IMR-90 (cell line): Measurements from ENCODE around the gene CLDN19. TPM values are rescaled to one million over a fixed set of nuclear protein-coding genes. Genes with fewer than 3 reads are reported as not detected.
A peak's percentile ranks its signal among the peaks of the same experiment; 100 is the strongest.

Experiments used
- ATAC-seq: fragments of 200-7000 bp; cut with Tn5 transposase; 2 replicates; pipeline ENCODE4 v1.9.1; 2020; ENCODE audit warnings: low read depth, mild to moderate bottlenecking, moderate library complexity
- BruUV-seq: library from RNA; stranded (reverse); fragments of 400-500 nt; replicated peaks from 2 replicates; lab custom pipeline; 2021; lab: Mats Ljungman, UMichigan
- CTCF ChIA-PET: fragments of 300-600 bp; formaldehyde crosslinking; extraction: SDS; loops from one replicate; lab custom pipeline; 2021; ENCODE audit warnings: antibody characterized with exemption; lab: Yijun Ruan, JAX
- POLR2A ChIA-PET: fragments of 300-600 bp; sonication (Branson Sonifier 250); formaldehyde crosslinking; loops from one replicate; lab custom pipeline; 2022; ENCODE audit warnings: antibody characterized with exemption; ENCODE audit not compliant: unreplicated experiment; lab: Charles Lee
- DNase-seq: peaks from one replicate; pipeline ENCODE4 v3.0.0; 2013
- H2AFZ ChIP-seq: replicated peaks from 2 replicates; pipeline ENCODE3; 2013; ENCODE audit warnings: low read length, mild to moderate bottlenecking; ENCODE audit not compliant: poor library complexity
- H2AK5ac ChIP-seq: 2 replicates; pipeline ENCODE4 v1.6.1; 2013; ENCODE audit warnings: low read depth, low read length, inconsistent platforms
- H2AK9ac ChIP-seq: replicated peaks from 2 replicates; pipeline ENCODE3; 2013; ENCODE audit warnings: mild to moderate bottlenecking, low read depth, low read length, moderate library complexity; ENCODE audit not compliant: poor library complexity
- H2BK120ac ChIP-seq: 2 replicates; pipeline ENCODE4 v1.6.1; 2013; ENCODE audit warnings: low read depth, low read length, inconsistent platforms
- H2BK15ac ChIP-seq: 3 replicates; pipeline ENCODE4 v1.6.1; 2013; ENCODE audit warnings: low read depth, low read length, inconsistent platforms
- H2BK20ac ChIP-seq: 2 replicates; pipeline ENCODE4 v1.6.1; 2013; ENCODE audit warnings: low read depth, mild to moderate bottlenecking, inconsistent platforms, low read length, moderate library complexity
- H2BK5ac ChIP-seq: 2 replicates; pipeline ENCODE4 v1.6.1; 2013; ENCODE audit warnings: mild to moderate bottlenecking, low read depth, low read length, inconsistent platforms; ENCODE audit not compliant: poor library complexity, severe bottlenecking
- H3K14ac ChIP-seq: replicated peaks from 2 replicates; pipeline ENCODE4 v1.6.1; 2013; ENCODE audit warnings: low read depth, low read length, inconsistent platforms
- H3K18ac ChIP-seq: 2 replicates; pipeline ENCODE4 v1.6.1; 2013; ENCODE audit warnings: low read depth, low read length, control low read depth
- H3K23ac ChIP-seq: 2 replicates; pipeline ENCODE4 v1.6.1; 2013; ENCODE audit warnings: low read depth, low read length, inconsistent platforms
- H3K27ac ChIP-seq: 2 replicates; pipeline ENCODE4 v1.5.1; 2013; ENCODE audit warnings: mild to moderate bottlenecking, control low read depth, low read length; ENCODE audit not compliant: insufficient read depth
- H3K27me3 ChIP-seq: 2 replicates; pipeline ENCODE4 v1.6.1; 2013; ENCODE audit warnings: low read length; ENCODE audit not compliant: control insufficient read depth, insufficient read depth
- H3K36me3 ChIP-seq: 2 replicates; pipeline ENCODE4 v1.6.1; 2013; ENCODE audit warnings: low read length, mixed read lengths; ENCODE audit not compliant: control insufficient read depth, insufficient read depth
- H3K4ac ChIP-seq: 2 replicates; pipeline ENCODE4 v1.6.1; 2013; ENCODE audit warnings: low read depth, low read length, inconsistent platforms
- H3K4me1 ChIP-seq: 2 replicates; pipeline ENCODE4 v1.6.1; 2013; ENCODE audit warnings: low read length, mixed read lengths; ENCODE audit not compliant: control insufficient read depth, insufficient read depth
- H3K4me2 ChIP-seq: 2 replicates; pipeline ENCODE4 v1.6.1; 2013; ENCODE audit warnings: low read depth, mild to moderate bottlenecking, control low read depth, low read length, moderate library complexity
- H3K4me3 ChIP-seq: 2 replicates; pipeline ENCODE4 v1.5.1; 2013; ENCODE audit warnings: low read depth, mild to moderate bottlenecking, control low read depth, low read length, moderate library complexity; ENCODE audit not compliant: insufficient read depth
- H3K56ac ChIP-seq: 2 replicates; pipeline ENCODE4 v1.6.1; 2013; ENCODE audit warnings: low read length, inconsistent platforms; ENCODE audit not compliant: insufficient read depth; ENCODE audit errors: extremely low read depth
- H3K79me1 ChIP-seq, 2 experiments: 2 replicates each; pipeline ENCODE4 v1.6.1; 2013; ENCODE audit warnings: low read length in 2 of 2, inconsistent platforms in 1 of 2, low read depth in 1 of 2
- H3K9ac ChIP-seq: 2 replicates; pipeline ENCODE4 v1.6.1; 2013; ENCODE audit warnings: low read depth, low read length, control low read depth
- H3K9me1 ChIP-seq: 2 replicates; pipeline ENCODE4 v1.6.1; 2013; ENCODE audit warnings: low read length, inconsistent platforms; ENCODE audit not compliant: insufficient read depth
- H3K9me3 ChIP-seq: 2 replicates; pipeline ENCODE4 v1.6.1; 2013; ENCODE audit warnings: low read length; ENCODE audit not compliant: control insufficient read depth, insufficient read depth
- H4K20me1 ChIP-seq: 2 replicates; pipeline ENCODE4 v1.6.1; 2013; ENCODE audit warnings: low read length, inconsistent platforms; ENCODE audit not compliant: insufficient read depth
- H4K5ac ChIP-seq: 2 replicates; pipeline ENCODE4 v1.6.1; 2013; ENCODE audit warnings: mild to moderate bottlenecking, low read depth, low read length, control low read depth
- H4K8ac ChIP-seq, 2 experiments: 2 replicates each; pipeline ENCODE4 v1.6.1; 2013; ENCODE audit warnings: low read depth in 2 of 2, low read length in 2 of 2, control low read depth in 1 of 2, inconsistent platforms in 1 of 2
- H4K91ac ChIP-seq: 2 replicates; pipeline ENCODE4 v1.6.1; 2013; ENCODE audit warnings: low read depth, low read length, inconsistent platforms; ENCODE audit not compliant: insufficient read depth
- FOS ChIP-seq: fragments of 150-350 bp; IDR thresholded peaks from 2 replicates; pipeline ENCODE4 v1.6.1; 2016; ENCODE audit warnings: low read depth, low read length
- MAFK ChIP-seq: IDR thresholded peaks from 2 replicates; pipeline ENCODE4 v1.6.1; 2012; ENCODE audit warnings: low read depth, low read length, improper control_type of control experiment
- WGBS, 2 experiments: methylation state at CpG; one replicate each; pipeline versions ENCODE4 v1.1.5 to v1.1.7; 2013; ENCODE audit warnings: missing lambda C conversion rate in 2 of 2; ENCODE audit not compliant: insufficient read length in 1 of 2; ENCODE audit errors: extremely low coverage in 2 of 2; 5-methylcytosine and 5-hydroxymethylcytosine counted together
- dilution Hi-C: fragments of 300-500 bp; cut with HindIII; formaldehyde crosslinking; loops from one replicate; pipeline ENCODE4 v1.14.3; 2018; ENCODE audit warnings: low sequenced_read_pairs; ENCODE audit not compliant: unreplicated experiment
- in situ Hi-C: fragments of 300-500 bp; cut with MboI; formaldehyde crosslinking; loops from 3 replicates; pipeline ENCODE4 v1.14.3; 2019; ENCODE audit warnings: low sequenced_read_pairs, inconsistent platforms, mixed read lengths
- intact Hi-C: fragments of 100-400 bp; cut with micrococcal nuclease; formaldehyde crosslinking; loops from 2 replicates; pipeline ENCODE4 v1.10.0; 2022
- polyA plus RNA-seq, 3 experiments: library from polyadenylated mRNA; depleted of rRNA; stranded (reverse); fragments of >200 nt; gene quantifications; 2 replicates each; pipeline ENCODE4 v1.2.3, GENCODE V29; 2012; ENCODE audit warnings: low replicate concordance in 1 of 3
- total RNA-seq: library from RNA; depleted of rRNA; stranded (reverse); fragments of >200 nt; gene quantifications from 2 replicates; pipeline ENCODE4 v1.2.3, GENCODE V29; 2012

The CLDN19 gene
- total and polyA plus RNA-seq, 2 of the 4 experiments (the other 2 are of a cell fraction), result not detected

- ChIA-PET CTCF (no interaction called here), POLR2A (no interaction called here)
Measured at GRCh38 chr1:42698081-42698813, 41.8 kb downstream of the CLDN19 start.

More at GRCh38 chr1:42698081-42698813, 41.8 kb downstream of the CLDN19 start:
- Histone ChIP-seq H3K9me3 (no peaks in the 10 kb centered on the region), H4K91ac (no peak overlapping the region), H3K27ac (no peak overlapping the region), H3K79me1 (peaks cover 24 to 50% of the 10 kb centered on the region in 2 experiments), H2BK20ac (no peak overlapping the region), H2AFZ (no peak overlapping the region), H3K4me1 (peaks cover 1% of the 10 kb centered on the region; the same call in 1 of the 2 replicates), H4K8ac (no peak overlapping the region), H2BK15ac (no peak overlapping the region), H3K4me2 (no peak overlapping the region), H3K9me1 (no peaks in the 10 kb centered on the region; the same call in none of the 2 replicates), H3K9ac (no peak overlapping the region), H3K23ac (no peak overlapping the region), H3K4me3 (no peak overlapping the region), H3K14ac (no peak overlapping the region), H3K27me3 (no peaks in the 10 kb centered on the region), H4K5ac (no peak overlapping the region), H3K18ac (no peak overlapping the region), H4K20me1 (peaks cover 32% of the 10 kb centered on the region), H2BK120ac (no peak overlapping the region), H3K36me3 (peaks cover 50% of the 10 kb centered on the region), H2AK5ac (no peak overlapping the region), H3K56ac (no peak overlapping the region), H2BK5ac (no peak overlapping the region), H2AK9ac (no peak overlapping the region), H3K4ac (no peak overlapping the region)
- no peak for DNase-seq
- dilution Hi-C loops, result no loop called here
- no CpG with 5 or more reads among the region's 4 CpGs for WGBS, 2 experiments
- in situ Hi-C loops, result no loop called here
- intact Hi-C loops, result no loop called here
- no TSS peak for BruUV-seq
- ATAC-seq, result no peak
- peak; percentile 51 for TF ChIP-seq MAFK
- no peak for TF ChIP-seq FOS
